Kidney (tissue), 14 donors: ENCODE results near the gene MFSD1. TPM values are rescaled to one million over a fixed set of nuclear protein-coding genes. Genes with fewer than 3 reads are reported as not detected.

Experiments used
- DNase-seq, 5 donors: peaks; one replicate each; pipeline ENCODE4 v3.0.0-alpha.2; 2013 to 2020
- FAIRE-seq: peaks from 2 replicates; lab custom pipeline; 2012; peaks lifted over from hg19 to GRCh38; lab: Jason Lieb, UNC
- H3K27ac ChIP-seq, 2 donors: one replicate each; pipeline ENCODE4 v1.7.0; 2013; ENCODE audit warnings: low read depth in 2 of 2, low read length in 2 of 2, inconsistent platforms in 1 of 2
- H3K27me3 ChIP-seq: one replicate; pipeline ENCODE4 v1.7.1; 2013; ENCODE audit warnings: low read length, inconsistent platforms; ENCODE audit not compliant: control insufficient read depth, insufficient read depth
- H3K36me3 ChIP-seq, 3 donors: one replicate each; pipeline versions ENCODE4 v1.7.0 to v1.7.1; 2013; ENCODE audit warnings: low read length in 3 of 3, control low read depth in 1 of 3, inconsistent platforms in 1 of 3; ENCODE audit not compliant: insufficient read depth in 3 of 3, control insufficient read depth in 2 of 3
- H3K4me1 ChIP-seq, 3 donors: one replicate each; pipeline versions ENCODE4 v1.7.0 to v1.7.1; 2013; ENCODE audit warnings: low read length in 3 of 3, inconsistent platforms in 1 of 3, low read depth in 1 of 3; ENCODE audit not compliant: control insufficient read depth in 2 of 3, insufficient read depth in 2 of 3
- H3K4me3 ChIP-seq, 3 donors: one replicate each; pipeline versions ENCODE4 v1.7.0 to v1.8.1; 2013; ENCODE audit warnings: low read length in 3 of 3, control low read depth in 1 of 3, inconsistent platforms in 1 of 3
- H3K9ac ChIP-seq, 3 donors: one replicate each; pipeline versions ENCODE4 v1.7.0 to v1.7.1; 2013; ENCODE audit warnings: low read length in 3 of 3, control low read depth in 1 of 3, inconsistent platforms in 1 of 3
- H3K9me3 ChIP-seq, 3 donors: one replicate each; pipeline versions ENCODE4 v1.7.0 to v1.7.1; 2013; ENCODE audit warnings: low read length in 3 of 3, control low read depth in 1 of 3, inconsistent platforms in 1 of 3; ENCODE audit not compliant: control insufficient read depth in 2 of 3, insufficient read depth in 1 of 3
- CTCF ChIP-seq: IDR thresholded peaks from 3 replicates; pipeline ENCODE4 v1.5.1; 2012; ENCODE audit warnings: mild to moderate bottlenecking, moderate library complexity, borderline replicate concordance; ENCODE audit not compliant: insufficient read depth; ENCODE audit errors: extremely low read depth
- intact Hi-C: fragments of 100-400 bp; cut with DNase I; formaldehyde crosslinking; loops from one replicate; pipeline ENCODE4 v1.11.1; 2022
- polyA plus RNA-seq: library from polyadenylated mRNA; stranded (reverse); fragments of 350-450 nt; fragmentation: Illumina TruSeq; extraction: RNeasy Lipid Tissue Mini Kit (QIAGEN cat#74804); gene quantifications from one replicate; pipeline ENCODE4 v1.2.3, GENCODE V29; 2014; ENCODE audit warnings: low read depth, low replicate concordance; ENCODE audit not compliant: insufficient read depth
- total RNA-seq: library from RNA; stranded (reverse); fragmentation: NEBNext Ultra II Directional; extraction: Animal tissue kit (Norgen Biotek cat#: 25700); gene quantifications from one replicate; pipeline ENCODE4 v1.2.1, GENCODE V29; 2021
- donor health status: control.
- donor health status: control.
- donor health status: control.
- donor health status: control.
- donor health status: control.
- donor health status: DM: yes; HTN: yes; CAD: no.
- donor health status: Normal renal cell carcinoma (clear cell type).

Gene MFSD1
- total and polyA plus RNA-seq, 2 donors from 2014 or later: 46.5 to 76.2 TPM

DNA sequence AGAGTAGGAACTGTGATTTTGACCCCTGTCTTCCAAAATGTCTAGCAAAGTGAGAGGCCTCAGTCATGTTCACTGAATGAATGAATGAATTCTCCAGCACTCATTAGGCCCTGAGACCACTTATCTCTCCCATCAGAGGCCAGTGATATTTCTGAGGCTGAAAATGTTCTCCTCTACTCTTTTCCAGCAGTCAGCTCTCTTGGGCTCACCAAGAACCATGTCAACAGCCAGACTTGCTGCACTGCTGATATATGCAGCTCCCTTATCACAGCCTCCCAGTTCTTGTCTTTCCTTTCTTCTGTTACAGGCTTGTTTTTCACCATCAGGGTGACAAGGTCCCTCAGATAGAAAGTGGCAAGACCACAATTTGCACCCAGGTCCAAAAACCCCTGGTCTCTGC, 28.7 kb upstream of the MFSD1 start:
- no peak overlapping the region for H3K9ac ChIP-seq
- H3K4me1 ChIP-seq: peaks cover 10 to 16% (median 14%) of the 10 kb centered on the region in 3 donors
- intact Hi-C loops: no loop called here
- FAIRE-seq (no peak), DNase-seq (no peak)
- H3K4me3 ChIP-seq: no peak overlapping the region
- TF ChIP-seq CTCF: no peak
- no peaks in the 10 kb centered on the region for H3K9me3 ChIP-seq
- H3K36me3 ChIP-seq: no peaks in the 10 kb centered on the region
- H3K27ac ChIP-seq: no peak overlapping the region
- H3K27me3 ChIP-seq: no peaks in the 10 kb centered on the region

DNA sequence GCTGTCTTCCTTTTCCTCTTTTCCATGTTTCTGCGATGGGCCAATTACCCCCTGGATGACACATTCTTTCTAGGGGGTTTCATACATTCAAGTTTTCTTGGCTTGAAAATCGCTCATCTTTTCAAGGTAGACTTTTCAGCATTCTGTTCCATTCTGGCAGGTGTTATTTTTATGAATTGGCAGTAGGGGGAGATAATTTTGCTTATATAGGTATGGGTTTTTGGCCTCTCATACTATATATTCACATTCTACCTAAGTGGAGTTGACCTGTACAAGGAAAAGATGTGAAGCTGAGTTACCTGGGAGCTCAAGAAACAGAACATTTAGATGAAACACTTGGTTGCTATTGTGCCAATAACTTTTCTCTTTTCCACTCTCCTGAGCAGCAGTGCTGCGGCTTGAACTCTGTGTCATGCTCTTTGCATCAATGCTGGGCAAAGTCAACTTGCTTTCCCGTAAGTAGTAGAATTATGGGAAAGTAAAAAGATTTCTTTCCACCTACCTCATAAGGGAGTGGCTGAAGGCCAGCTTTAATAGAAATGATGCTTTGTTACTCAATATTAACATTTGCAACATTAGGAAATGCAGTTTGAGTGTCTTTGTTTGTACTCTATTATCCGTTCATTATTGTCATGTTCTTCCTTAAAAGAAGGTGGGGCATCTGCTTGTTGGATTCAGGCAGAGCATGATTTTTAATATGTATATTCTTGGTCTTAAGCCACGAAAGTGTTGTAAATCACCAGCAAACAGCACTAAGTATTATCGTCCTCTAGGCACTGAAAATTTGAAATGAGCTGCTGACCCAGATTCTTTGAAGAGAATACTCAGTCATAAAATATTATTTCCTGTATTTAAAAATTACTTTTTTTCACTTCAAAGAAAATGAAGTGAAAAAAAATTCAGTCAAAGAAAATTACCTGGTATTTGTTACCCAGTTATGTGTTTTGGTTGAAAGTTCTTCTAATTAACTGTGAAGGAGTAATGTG, 27.7 kb upstream of the MFSD1 start:
- H3K27me3 ChIP-seq: no peaks in the 10 kb centered on the region
- peaks cover 1 to 6% (median 6%) of the 10 kb centered on the region in 3 donors for H3K4me1 ChIP-seq
- peak in 2 of 5 donors; percentile 25 to 58 for DNase-seq
- intact Hi-C loops: no loop called here
- H3K27ac ChIP-seq: no peak overlapping the region
- FAIRE-seq: no peak
- H3K9me3 ChIP-seq: no peaks in the 10 kb centered on the region
- H3K36me3 ChIP-seq: no peaks in the 10 kb centered on the region
- TF ChIP-seq CTCF: no peak
- no peak overlapping the region for H3K9ac ChIP-seq
- H3K4me3 ChIP-seq: no peak overlapping the region

- FAIRE-seq (no peak), DNase-seq (peak in 2 of 5 donors; percentile 46 to 90)
- H3K4me3 ChIP-seq: no peak overlapping the region
- intact Hi-C loops: no loop called here
- H3K36me3 ChIP-seq: no peaks in the 10 kb centered on the region
- H3K9ac ChIP-seq: no peak overlapping the region
- H3K4me1 ChIP-seq: peaks cover 0 to 6% (median 1%) of the 10 kb centered on the region in 3 donors
- no peak for TF ChIP-seq CTCF
- H3K27ac ChIP-seq: no peak overlapping the region
- no peaks in the 10 kb centered on the region for H3K27me3 ChIP-seq
- no peaks in the 10 kb centered on the region for H3K9me3 ChIP-seq
Measured at GRCh38 chr3:158774965-158775364, 26.9 kb upstream of the MFSD1 start.
